Caco-2 (cell line): Measurements from ENCODE around the gene ZNF695. TPM values are rescaled to one million over a fixed set of nuclear protein-coding genes. Genes with fewer than 3 reads are reported as not detected.

Source experiments
- BruUV-seq: library from RNA; stranded (reverse); fragments of 400-500 nt; replicated peaks from 2 replicates; lab custom pipeline; 2021; lab: Mats Ljungman, UMichigan
- CTCF ChIA-PET: fragments of 300-600 bp; sonication (Branson Sonifier 250); formaldehyde crosslinking; loops from one replicate; lab custom pipeline; 2022; ENCODE audit warnings: antibody characterized with exemption; lab: Charles Lee
- POLR2A ChIA-PET: fragments of 300-600 bp; sonication (Branson Sonifier 250); formaldehyde crosslinking; loops from one replicate; lab custom pipeline; 2022; ENCODE audit warnings: antibody characterized with exemption; lab: Charles Lee
- DNase-seq, 2 experiments: peaks; one replicate each; pipeline versions ENCODE4 v3.0.0 to v3.0.0-alpha.2; 2020 to 2022
- H3K27me3 ChIP-seq: replicated peaks from 2 replicates; pipeline ENCODE4 v1.6.0; 2011; ENCODE audit warnings: low read length; ENCODE audit not compliant: control insufficient read depth, insufficient read depth
- H3K36me3 ChIP-seq: 2 replicates; pipeline ENCODE4 v1.5.1; 2011; ENCODE audit warnings: low read length; ENCODE audit not compliant: control insufficient read depth, insufficient read depth
- H3K4me1 ChIP-seq: fragments of 250-450 bp; sonication (Bioruptor Pico); 2 replicates; pipeline ENCODE4 v1.5.1; 2020; ENCODE audit warnings: mild to moderate bottlenecking
- H3K4me3 ChIP-seq: 2 replicates; pipeline ENCODE4 v1.5.1; 2011; ENCODE audit warnings: low read depth, mild to moderate bottlenecking, control low read depth, low read length
- H3K9me3 ChIP-seq: fragments of 250-450 bp; sonication (Bioruptor Pico); 2 replicates; pipeline ENCODE4 v1.5.1; 2020; ENCODE audit warnings: mild to moderate bottlenecking, moderate library complexity
- H3K27ac Mint-ChIP-seq: one replicate; pipeline ENCODE4 v1.8.0; 2022; ENCODE audit warnings: mixed read lengths; ENCODE audit not compliant: unreplicated experiment
- H3K27me3 Mint-ChIP-seq: one replicate; pipeline ENCODE4 v1.8.0; 2022; ENCODE audit warnings: mixed read lengths; ENCODE audit not compliant: insufficient read depth, unreplicated experiment
- H3K36me3 Mint-ChIP-seq: one replicate; pipeline ENCODE4 v1.8.0; 2022; ENCODE audit warnings: mild to moderate bottlenecking, mixed read lengths; ENCODE audit not compliant: insufficient read depth, unreplicated experiment
- H3K4me1 Mint-ChIP-seq: one replicate; pipeline ENCODE4 v1.8.0; 2022; ENCODE audit warnings: low read depth, mixed read lengths; ENCODE audit not compliant: unreplicated experiment
- H3K4me3 Mint-ChIP-seq: one replicate; pipeline ENCODE4 v1.8.0; 2022; ENCODE audit warnings: mild to moderate bottlenecking, moderate library complexity, mixed read lengths; ENCODE audit not compliant: unreplicated experiment
- H3K9me3 Mint-ChIP-seq: one replicate; pipeline ENCODE4 v1.8.0; 2022; ENCODE audit warnings: mixed read lengths; ENCODE audit not compliant: unreplicated experiment
- intact Hi-C: fragments of 100-400 bp; cut with micrococcal nuclease; formaldehyde crosslinking; loops from one replicate; pipeline ENCODE4 v1.10.0; 2022; ENCODE audit not compliant: unreplicated experiment
- total RNA-seq: library from RNA; stranded (reverse); gene quantifications from 2 replicates; pipeline ENCODE4 v1.2.3, GENCODE V29; 2022
- TF ChIP-seq, protein P1 (sequence below), 2 experiments: fragments of 200-600 bp in 1 of 2; IDR thresholded peaks; 1 replicate in 1 of 2; 2 replicates in 1 of 2; pipeline versions ENCODE4 v1.5.1 to v1.8.0; 2011 to 2022; ENCODE audit warnings: antibody characterized with exemption in 1 of 2, control low read depth in 1 of 2, inconsistent platforms in 1 of 2, low read depth in 1 of 2, low read length in 1 of 2, mild to moderate bottlenecking in 1 of 2, moderate library complexity in 1 of 2; ENCODE audit not compliant: insufficient read depth in 1 of 2, severe bottlenecking in 1 of 2, unreplicated experiment in 1 of 2

ZNF695 gene
- total RNA-seq, 1 experiment from 2014 or later, result 25.2 TPM

GRCh38 chr1:246988316-246988715 is 19.5 kb downstream of the ZNF695 start:
- TF ChIP-seq, protein P1, sequence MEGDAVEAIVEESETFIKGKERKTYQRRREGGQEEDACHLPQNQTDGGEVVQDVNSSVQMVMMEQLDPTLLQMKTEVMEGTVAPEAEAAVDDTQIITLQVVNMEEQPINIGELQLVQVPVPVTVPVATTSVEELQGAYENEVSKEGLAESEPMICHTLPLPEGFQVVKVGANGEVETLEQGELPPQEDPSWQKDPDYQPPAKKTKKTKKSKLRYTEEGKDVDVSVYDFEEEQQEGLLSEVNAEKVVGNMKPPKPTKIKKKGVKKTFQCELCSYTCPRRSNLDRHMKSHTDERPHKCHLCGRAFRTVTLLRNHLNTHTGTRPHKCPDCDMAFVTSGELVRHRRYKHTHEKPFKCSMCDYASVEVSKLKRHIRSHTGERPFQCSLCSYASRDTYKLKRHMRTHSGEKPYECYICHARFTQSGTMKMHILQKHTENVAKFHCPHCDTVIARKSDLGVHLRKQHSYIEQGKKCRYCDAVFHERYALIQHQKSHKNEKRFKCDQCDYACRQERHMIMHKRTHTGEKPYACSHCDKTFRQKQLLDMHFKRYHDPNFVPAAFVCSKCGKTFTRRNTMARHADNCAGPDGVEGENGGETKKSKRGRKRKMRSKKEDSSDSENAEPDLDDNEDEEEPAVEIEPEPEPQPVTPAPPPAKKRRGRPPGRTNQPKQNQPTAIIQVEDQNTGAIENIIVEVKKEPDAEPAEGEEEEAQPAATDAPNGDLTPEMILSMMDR (IDR thresholded peaks at IDR 0.05; ENCODE audit: insufficient read depth in 1 of 2, low read depth in 1 of 2, low read length in 1 of 2, severe bottlenecking in 1 of 2, unreplicated experiment in 1 of 2), result no peak
- H3K36me3 Mint-ChIP-seq, result peaks cover 98% of the 10 kb centered on the region
- Histone ChIP-seq H3K36me3 (peaks cover 4% of the 10 kb centered on the region), H3K4me3 (no peak overlapping the region), H3K9me3 (peaks cover 83% of the 10 kb centered on the region), H3K27me3 (no peaks in the 10 kb centered on the region), H3K4me1 (no peaks in the 10 kb centered on the region)
- no peaks in the 10 kb centered on the region for H3K27me3 Mint-ChIP-seq
- no peak overlapping the region for H3K4me3 Mint-ChIP-seq
- H3K9me3 Mint-ChIP-seq, result peaks cover 63% of the 10 kb centered on the region
- POLR2A ChIA-PET, result no interaction called here
- no peak for DNase-seq
- BruUV-seq, result no TSS peak
- CTCF ChIA-PET, result interaction anchor here (0.7 kb wide), 1 partner anchor 161 kb away, joined by 3 read pairs; no protein-coding TSS in a partner anchor
- no peaks in the 10 kb centered on the region for H3K4me1 Mint-ChIP-seq
- no peak overlapping the region for H3K27ac Mint-ChIP-seq
- intact Hi-C loops, result no loop called here

DNA sequence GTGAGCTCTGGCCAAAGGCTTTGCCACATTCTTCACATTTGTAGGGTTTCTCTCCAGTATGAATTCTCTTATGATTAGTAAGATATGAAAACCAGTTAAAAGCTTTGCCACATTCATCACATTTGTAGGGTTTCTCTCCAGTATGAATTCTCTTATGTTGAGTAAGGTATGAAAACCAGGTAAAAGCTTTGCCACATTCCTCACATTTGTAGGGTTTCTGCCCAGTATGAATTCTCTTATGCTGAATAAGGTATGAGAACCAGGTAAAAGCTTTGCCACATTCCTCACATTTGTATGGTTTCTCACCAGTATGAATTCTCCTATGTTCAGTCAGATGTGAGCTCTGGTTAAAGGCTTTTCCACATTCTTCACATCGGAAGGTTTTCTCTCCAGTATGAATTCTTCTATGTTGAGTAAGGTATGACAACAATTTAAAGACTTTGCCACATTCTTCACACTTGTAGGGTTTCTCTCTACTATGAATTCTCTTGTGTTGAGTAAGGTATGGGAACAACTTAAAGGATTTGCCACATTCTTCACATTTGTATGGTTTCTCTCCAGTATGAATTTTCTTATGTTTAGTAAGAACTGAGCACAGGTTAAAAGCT is 20.7 kb downstream of the ZNF695 start:
- TSS peak; percentile 12 for BruUV-seq
- Histone ChIP-seq H3K9me3 (peaks cover 83% of the 10 kb centered on the region), H3K27me3 (no peaks in the 10 kb centered on the region), H3K36me3 (peaks cover 7% of the 10 kb centered on the region), H3K4me1 (no peaks in the 10 kb centered on the region), H3K4me3 (no peak overlapping the region)
- CTCF ChIA-PET, result no interaction called here
- Mint-ChIP-seq H3K27me3 (no peaks in the 10 kb centered on the region), H3K4me1 (no peaks in the 10 kb centered on the region), H3K36me3 (peaks cover 99% of the 10 kb centered on the region), H3K4me3 (no peak overlapping the region), H3K27ac (no peak overlapping the region), H3K9me3 (peaks cover 71% of the 10 kb centered on the region)
- intact Hi-C loops, result no loop called here
- no peak for DNase-seq
- TF ChIP-seq, protein P1 (IDR thresholded peaks at IDR 0.05; ENCODE audit: insufficient read depth in 1 of 2, low read depth in 1 of 2, low read length in 1 of 2, severe bottlenecking in 1 of 2, unreplicated experiment in 1 of 2), result no peak
- POLR2A ChIA-PET, result no interaction called here

DNA sequence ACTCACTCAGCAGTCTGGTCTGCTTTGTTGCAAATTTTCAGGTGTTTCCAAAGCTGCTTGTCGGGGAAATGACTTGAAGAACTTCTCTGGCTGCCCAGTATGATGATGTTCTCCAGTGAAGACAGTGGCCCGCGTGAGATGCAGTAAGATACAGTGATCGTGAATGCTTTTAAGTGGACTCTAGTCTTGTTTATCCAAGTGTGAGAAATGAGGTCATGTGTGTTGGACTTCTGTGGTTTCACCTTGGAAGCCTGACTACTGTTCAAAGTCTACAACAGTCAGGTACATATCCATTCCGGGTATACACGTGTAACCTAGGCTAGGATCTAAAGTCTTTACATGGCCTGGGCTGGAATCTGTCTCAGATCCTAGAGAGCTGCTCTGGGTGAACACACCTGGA is 29.1 kb downstream of the ZNF695 start:
- no peaks in the 10 kb centered on the region for H3K4me1 ChIP-seq

More for the DNA sequence above, 29.1 kb downstream of the ZNF695 start:
- intact Hi-C loops, result no loop called here
- H3K4me1 Mint-ChIP-seq, result no peaks in the 10 kb centered on the region
- peaks cover 81% of the 10 kb centered on the region for H3K36me3 Mint-ChIP-seq
- H3K27me3 ChIP-seq, result no peaks in the 10 kb centered on the region
- TF ChIP-seq, protein P1 (IDR thresholded peaks at IDR 0.05; ENCODE audit: insufficient read depth in 1 of 2, low read depth in 1 of 2, low read length in 1 of 2, severe bottlenecking in 1 of 2, unreplicated experiment in 1 of 2), result no peak
- H3K27me3 Mint-ChIP-seq, result no peaks in the 10 kb centered on the region
- no peak overlapping the region for H3K4me3 ChIP-seq
- POLR2A ChIA-PET, result no interaction called here
- H3K4me3 Mint-ChIP-seq, result no peak overlapping the region
- no TSS peak for BruUV-seq
- peaks cover 32% of the 10 kb centered on the region for H3K9me3 ChIP-seq
- no peak for DNase-seq
- CTCF ChIA-PET, result no interaction called here
- no peak overlapping the region for H3K27ac Mint-ChIP-seq
- peaks cover 74% of the 10 kb centered on the region for H3K9me3 Mint-ChIP-seq
- peaks cover 5% of the 10 kb centered on the region for H3K36me3 ChIP-seq
